HCT116 (cell line): ENCODE results near the gene AXIN2.

Source experiments
- CEBPB ChIP-seq: IDR thresholded peaks from 2 replicates; pipeline ENCODE4 v1.6.1; 2012; ENCODE audit warnings: low read depth
- CTCF ChIP-seq, 3 experiments: fragments of 200-600 bp in 1 of 3; sonication (generic) in 1 of 3; IDR thresholded peaks in 2 of 3; conservative IDR thresholded peaks in 1 of 3; 2 replicates each; pipeline ENCODE4 v1.5.1; 2012 to 2017; ENCODE audit warnings: low read depth in 2 of 3, low read length in 2 of 3, antibody characterized with exemption in 1 of 3, borderline replicate concordance in 1 of 3, control low read depth in 1 of 3, mild to moderate bottlenecking in 1 of 3, mixed read lengths in 1 of 3, mixed run types in 1 of 3, moderate library complexity in 1 of 3; ENCODE audit not compliant: insufficient read depth in 1 of 3
- EGR1 ChIP-seq: IDR thresholded peaks from 2 replicates; pipeline ENCODE4 v1.6.1; 2012; ENCODE audit warnings: low read depth
- EZH2 ChIP-seq: fragments of 200-600 bp; sonication (generic); IDR thresholded peaks from 2 replicates; pipeline ENCODE4 v1.6.1; 2017; ENCODE audit warnings: antibody characterized with exemption, mixed run types
- EZH2phosphoT487 ChIP-seq: fragments of 200-600 bp; IDR thresholded peaks from 2 replicates; pipeline ENCODE4 v1.6.1; 2018; ENCODE audit warnings: antibody characterized with exemption, borderline replicate concordance
- FOSL1 ChIP-seq: IDR thresholded peaks from 2 replicates; pipeline ENCODE4 v1.6.1; 2012; ENCODE audit warnings: low read depth
- JUND ChIP-seq: IDR thresholded peaks from 2 replicates; pipeline ENCODE4 v1.6.1; 2012
- MAX ChIP-seq: IDR thresholded peaks from 2 replicates; pipeline ENCODE4 v1.6.1; 2012
- POLR2A ChIP-seq: IDR thresholded peaks from 2 replicates; pipeline ENCODE4 v1.7.0; 2011; ENCODE audit warnings: borderline replicate concordance; ENCODE audit not compliant: insufficient read depth, insufficient read length; ENCODE audit errors: extremely low read depth
- POLR2AphosphoS5 ChIP-seq: IDR thresholded peaks from 2 replicates; pipeline ENCODE4 v1.6.1; 2011; ENCODE audit warnings: mild to moderate bottlenecking, low read depth, low read length, moderate library complexity
- RAD21 ChIP-seq: IDR thresholded peaks from 2 replicates; pipeline ENCODE4 v1.6.1; 2012; ENCODE audit warnings: low read depth, mild to moderate bottlenecking
- REST ChIP-seq: IDR thresholded peaks from 2 replicates; pipeline ENCODE4 v1.6.1; 2012; ENCODE audit warnings: low read depth
- SIN3A ChIP-seq: IDR thresholded peaks from 2 replicates; pipeline ENCODE4 v1.6.1; 2012; ENCODE audit warnings: low read depth
- ZNF274 ChIP-seq: fragments of 200-500 bp; sonication (Bioruptor generic); IDR thresholded peaks from 2 replicates; pipeline ENCODE4 v1.6.1; 2014; ENCODE audit warnings: mild to moderate bottlenecking, low read depth, low read length, inconsistent platforms

GRCh38 chr17:65550758-65551157, 10.7 kb downstream of the AXIN2 start:
- TF ChIP-seq RAD21 (no peak), CTCF (IDR thresholded peaks at IDR 0.05 in 2 of 3, conservative IDR thresholded peaks at IDR 0.05 in 1 of 3; ENCODE audit: borderline replicate concordance in 1 of 3, insufficient read depth in 1 of 3, low read depth in 2 of 3, low read length in 2 of 3) (no peak), POLR2A (no peak), EZH2 (no peak), JUND (no peak), POLR2AphosphoS5 (no peak), MAX (no peak), CEBPB (no peak), SIN3A (no peak), REST (no peak), EZH2phosphoT487 (no peak), ZNF274 (no peak), EGR1 (no peak), FOSL1 (no peak)
